ENCODE data around the gene MNS1.
A peak's percentile ranks its signal among the peaks of the same experiment; 100 is the strongest.
"Not testable (repeated sequence)": the region's sequence is repeated elsewhere in the genome, so short reads cannot be mapped to it uniquely, and the experiment has no call there.

MNS1 gene, protein sequence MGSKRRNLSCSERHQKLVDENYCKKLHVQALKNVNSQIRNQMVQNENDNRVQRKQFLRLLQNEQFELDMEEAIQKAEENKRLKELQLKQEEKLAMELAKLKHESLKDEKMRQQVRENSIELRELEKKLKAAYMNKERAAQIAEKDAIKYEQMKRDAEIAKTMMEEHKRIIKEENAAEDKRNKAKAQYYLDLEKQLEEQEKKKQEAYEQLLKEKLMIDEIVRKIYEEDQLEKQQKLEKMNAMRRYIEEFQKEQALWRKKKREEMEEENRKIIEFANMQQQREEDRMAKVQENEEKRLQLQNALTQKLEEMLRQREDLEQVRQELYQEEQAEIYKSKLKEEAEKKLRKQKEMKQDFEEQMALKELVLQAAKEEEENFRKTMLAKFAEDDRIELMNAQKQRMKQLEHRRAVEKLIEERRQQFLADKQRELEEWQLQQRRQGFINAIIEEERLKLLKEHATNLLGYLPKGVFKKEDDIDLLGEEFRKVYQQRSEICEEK

DNA sequence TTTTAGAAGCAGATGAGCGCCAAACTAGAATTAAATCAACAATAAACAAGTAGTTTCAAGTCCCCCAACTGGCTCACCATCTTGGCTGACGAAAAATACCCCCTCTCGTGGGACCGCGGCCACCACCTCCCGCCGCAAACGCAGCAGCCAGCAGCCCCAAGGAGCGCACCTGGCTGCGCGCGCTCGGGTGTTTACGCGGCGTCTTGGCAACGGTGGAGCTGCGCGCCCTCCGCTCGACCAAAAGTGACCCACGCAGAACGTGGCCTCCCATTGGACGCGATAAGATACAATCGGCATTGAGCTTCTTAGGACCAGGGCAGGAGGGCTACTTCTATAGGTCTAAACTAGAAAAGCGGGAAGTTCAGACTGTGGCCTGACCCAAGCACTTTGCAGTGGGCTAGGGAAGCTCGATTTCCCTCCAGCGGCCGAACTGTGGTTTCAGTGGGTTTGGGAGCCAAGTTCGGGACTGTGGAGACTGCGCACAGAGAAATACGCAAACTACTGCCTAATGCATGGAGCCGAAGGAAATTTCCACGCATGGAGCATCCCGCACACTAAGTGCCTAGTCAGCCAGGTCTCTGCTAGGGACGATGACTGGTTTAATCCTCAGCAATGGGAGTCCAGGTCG, at the start of gene MNS1:
Gene MNS1 (minus strand): TSS at position 245 of the 628 bp plus-strand sequence. CDS start 165 bp downstream, at position 80.
- peak; percentile 89 for DNase-seq (ENCODE audit: low spot score)

DNA sequence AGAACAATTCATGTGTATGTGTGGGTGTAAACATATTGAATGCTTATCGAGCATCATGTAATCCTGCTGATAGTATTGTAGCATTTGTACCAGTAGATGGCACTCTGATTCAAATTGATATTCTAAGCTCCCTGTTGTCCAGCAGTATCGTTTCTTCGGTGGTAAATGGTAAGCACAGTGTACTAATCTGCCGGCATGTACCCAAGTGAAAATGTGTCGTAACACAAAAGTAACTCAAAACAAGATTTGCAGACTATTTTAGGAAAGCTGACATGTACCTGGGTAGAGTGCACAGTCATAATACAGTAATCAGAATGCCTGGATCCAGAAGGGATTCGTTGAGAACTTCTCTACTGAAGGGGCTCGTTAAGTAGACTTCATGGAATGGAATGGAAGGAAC, 31.7 kb upstream of the MNS1 start:
- no peak for DNase-seq (ENCODE audit: low spot score)

DNA sequence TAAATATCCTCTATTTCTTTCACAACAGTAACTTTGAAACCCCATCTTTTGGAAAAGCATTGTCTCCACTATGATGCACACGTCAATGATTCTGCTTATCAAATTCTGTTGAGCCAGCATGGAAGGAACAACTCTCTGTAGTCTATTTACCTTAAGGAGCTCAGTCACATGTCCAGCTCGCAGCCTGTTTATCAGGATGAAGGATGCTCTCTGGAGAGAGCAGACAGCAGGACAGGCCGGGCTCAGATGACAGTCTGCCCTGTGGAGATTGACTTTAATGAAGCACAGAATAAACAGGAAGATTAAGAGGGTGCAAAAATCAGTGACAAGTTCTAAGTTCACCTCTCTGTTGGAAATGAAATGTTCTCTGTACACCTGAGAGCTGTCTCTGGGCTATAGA, 30.6 kb upstream of the MNS1 start:
- no peak for DNase-seq (ENCODE audit: low spot score)

DNA sequence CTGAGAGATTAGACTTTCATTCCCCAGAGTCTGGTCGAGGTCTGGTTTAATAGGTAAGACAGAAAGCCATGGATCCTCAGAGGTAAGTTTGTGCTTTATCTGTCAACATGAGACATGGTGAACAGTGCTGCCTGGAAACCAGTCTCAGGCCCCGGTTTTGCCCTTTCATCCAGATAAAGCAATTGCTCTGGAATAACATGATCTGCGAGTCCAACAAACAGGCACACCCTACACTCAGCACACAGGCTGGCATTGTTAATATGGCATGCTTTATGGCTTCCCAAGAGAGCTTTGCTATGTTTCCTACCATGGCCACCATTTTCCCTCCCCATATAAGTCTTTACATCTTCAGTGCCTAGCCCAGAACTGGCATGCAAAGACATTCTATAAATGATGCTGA, 30.1 kb upstream of the MNS1 start:
- DNase-seq (ENCODE audit: low spot score), result no peak

DNA sequence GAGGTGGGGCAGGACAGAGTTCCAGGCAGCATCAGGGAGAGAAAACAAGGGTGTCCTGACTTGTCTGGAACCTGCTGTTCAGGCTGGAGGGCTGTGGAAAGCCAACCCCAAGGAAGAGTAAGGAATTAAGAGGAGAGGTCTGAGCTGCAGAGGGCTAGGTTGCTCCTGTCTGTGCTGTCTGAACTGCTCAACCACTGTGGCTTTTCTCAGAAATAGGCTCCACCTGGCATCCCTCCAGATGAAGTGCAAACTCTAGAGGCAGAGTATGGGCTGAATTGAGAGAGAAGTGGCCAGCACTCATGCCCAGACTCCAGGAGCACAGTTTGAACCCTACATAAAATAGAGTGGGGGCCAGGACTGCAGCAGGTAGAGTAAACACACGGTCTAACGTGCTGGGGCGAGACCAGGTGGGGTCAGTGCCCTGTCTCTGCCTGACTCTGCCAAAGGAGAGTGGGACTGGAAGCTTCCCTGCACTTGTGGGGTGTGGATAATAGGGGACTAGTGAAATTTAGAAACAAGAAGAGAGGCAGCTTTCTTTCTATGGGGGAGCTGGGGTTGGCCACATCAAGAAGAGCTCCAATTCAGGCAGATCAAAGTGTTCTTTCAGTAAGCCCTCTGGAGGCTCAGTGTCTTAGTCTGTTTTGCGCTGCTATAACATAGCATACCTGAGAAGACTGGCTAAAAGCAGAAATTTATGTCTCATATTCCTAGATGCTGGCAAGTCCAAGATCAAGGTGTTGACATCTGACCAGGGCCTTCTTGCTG, 28.0 kb upstream of the MNS1 start:
- no peak for DNase-seq (ENCODE audit: low spot score)

DNA sequence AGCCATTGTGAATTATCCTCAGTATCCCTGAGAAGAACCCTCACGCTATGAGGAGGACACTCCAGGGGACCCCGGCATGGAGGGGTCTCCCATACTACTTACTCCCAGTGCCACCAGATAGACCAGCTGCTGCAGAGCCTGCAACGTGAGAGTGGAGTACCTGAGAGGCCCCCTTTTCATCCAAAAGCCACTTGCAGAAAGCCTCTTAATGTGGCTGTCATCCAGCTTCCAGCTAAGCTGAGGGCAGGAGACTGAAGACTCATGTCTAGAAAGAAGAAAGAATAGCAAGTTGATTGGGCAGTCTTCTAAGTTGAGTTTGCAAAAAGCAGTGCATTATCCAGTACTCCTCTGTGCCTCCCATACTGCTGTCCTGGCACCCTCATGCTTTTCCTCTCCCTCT, 27.3 kb upstream of the MNS1 start:
- no peak for DNase-seq (ENCODE audit: low spot score)

DNA sequence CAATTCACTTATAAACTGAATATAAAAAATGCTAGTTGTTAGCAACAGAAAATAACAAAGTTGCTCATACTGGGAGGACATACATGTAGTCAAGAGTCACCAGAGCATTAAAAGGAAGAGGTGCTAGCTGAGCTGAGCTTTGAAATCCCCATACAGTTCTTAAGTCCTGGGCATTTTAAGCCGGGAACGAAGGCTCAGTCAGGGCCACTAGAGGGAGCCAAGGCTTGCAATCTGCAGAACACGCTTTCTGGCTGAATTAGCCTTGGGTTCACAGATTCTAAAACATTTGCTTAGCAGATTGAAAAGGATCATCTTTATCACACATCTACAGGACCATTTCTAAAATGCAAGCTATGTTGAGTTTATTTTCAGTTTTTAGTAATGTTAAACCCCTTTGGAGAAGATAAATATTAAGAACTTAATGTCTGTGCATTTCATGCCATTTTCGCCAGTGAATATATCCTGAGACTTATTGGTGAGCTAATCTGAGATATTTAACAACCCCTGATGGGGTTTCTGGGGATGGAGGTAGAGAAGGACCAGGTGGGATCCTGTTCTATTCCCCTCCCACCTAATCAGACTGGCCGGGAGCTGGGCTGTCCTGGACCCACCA, 26.3 kb upstream of the MNS1 start:
- DNase-seq (ENCODE audit: low spot score), result peak; percentile 60

DNA sequence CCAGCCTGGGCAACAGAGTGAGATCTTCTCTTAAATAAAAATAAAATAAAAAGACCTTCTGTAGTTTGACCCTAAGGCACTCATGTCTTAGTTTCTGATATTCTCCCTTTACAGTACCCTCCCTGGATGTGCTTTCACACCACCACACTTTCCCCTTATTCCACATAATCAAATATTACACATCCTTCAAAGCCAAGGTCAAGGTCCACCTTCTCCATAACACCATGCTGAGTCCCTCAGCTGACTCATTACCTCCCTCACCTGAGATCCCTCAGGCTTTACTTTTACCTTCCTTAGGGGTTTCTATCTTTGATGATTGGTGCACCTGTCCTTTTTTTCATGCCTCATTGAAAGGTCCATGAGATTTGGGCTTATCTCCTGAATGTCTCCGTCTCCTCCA, 25.5 kb upstream of the MNS1 start:
- DNase-seq (ENCODE audit: low spot score), result no peak

DNA sequence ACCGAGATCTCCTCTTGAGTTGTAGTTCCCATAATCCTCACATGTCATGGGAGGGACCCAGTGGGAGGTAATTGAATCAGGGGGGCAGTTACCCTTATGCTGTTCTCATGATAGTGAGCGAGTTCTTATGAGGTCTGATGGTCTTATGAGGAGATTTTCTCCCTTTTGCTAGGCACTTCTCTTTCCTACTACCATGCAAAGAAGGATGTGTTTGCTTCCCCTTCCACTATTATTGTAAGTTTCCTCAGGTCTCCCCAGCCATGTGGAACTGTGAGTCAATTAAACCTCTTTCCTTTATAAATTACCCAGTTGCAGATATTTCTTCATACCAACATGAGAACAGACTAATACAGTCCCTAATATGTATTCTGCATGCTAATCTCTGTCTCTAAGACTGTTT, 21.3 kb upstream of the MNS1 start:
- DNase-seq (ENCODE audit: low spot score), result not testable (repeated sequence)

DNA sequence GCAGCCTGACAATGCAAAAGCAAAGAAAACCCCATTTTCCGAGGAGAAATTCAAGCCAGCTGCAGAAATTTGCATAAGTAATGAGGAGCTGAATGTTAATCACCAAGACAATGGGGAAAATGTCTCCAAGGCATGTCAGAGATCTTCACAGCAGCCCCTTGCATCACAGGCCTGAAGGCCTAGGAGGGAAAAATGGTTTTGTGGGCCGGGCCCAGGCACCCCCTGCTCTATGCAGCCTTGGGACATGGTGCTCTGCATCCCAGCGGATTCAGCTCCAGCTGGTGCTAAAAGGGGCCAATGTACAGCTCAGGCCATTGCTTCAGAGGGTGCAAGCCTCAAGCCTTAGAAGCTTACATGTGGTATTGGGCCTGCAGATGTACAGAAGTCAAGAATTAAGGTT, 20.5 kb upstream of the MNS1 start:
- DNase-seq (ENCODE audit: low spot score), result not testable (repeated sequence)

DNA sequence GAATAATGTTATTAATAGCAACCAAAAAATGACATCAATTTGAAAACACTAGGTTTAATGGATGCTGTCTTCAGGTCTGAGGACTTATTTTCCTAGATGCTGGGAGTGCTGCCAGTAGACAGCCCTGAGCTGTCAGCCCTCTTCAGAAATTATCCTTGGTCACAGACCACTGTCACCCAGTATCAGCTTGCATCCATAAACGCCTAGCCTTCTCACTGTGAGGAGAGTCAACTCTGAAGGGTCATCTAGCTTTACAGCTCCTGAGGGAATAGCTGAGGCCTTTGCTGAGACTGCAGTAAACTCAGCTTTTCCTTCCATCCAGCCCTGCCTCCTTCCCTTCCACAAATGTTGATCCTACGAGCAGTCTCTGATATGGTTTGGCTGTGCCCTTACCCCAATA, 19.4 kb upstream of the MNS1 start:
- no peak for DNase-seq (ENCODE audit: low spot score)

DNA sequence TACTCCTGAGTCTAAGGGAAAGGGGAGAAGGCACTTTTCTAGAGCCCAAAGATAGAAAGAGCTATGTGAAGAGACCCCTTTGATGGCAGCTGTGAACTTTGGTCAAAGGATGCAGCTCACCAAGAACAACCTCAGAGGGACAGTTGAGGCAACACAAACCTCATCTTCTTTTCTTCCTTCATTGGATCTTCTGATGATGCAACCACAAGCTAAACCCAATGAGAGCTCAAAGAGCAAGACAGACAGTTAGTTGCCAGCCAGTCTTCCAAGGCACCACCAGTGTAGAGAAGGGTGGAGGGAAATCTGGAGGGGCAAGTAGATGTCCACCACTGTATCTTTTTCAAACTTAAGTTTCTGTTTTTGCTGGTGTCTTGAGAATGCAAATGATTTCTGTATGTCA, 10.4 kb upstream of the MNS1 start:
- no peak for DNase-seq (ENCODE audit: low spot score)

DNA sequence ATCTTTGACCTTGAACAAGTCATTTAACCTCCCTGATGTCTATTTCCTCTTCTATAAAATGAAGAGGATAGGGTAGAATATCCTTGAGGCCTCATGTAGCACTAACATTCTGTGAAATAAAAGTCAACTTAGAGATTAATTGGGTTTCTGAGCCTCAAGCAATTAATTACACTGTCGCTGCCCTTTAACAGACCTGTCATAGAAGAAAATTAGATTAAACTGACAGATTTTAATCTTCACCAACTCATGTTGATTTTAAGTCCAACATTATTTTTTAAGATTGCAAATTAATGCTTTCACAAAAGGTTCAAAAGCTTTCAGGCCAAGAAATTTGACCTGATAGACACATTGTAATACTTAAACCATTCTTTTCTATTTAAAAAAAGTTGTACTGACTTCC, 8.1 kb upstream of the MNS1 start:
- no peak for DNase-seq (ENCODE audit: low spot score)

DNA sequence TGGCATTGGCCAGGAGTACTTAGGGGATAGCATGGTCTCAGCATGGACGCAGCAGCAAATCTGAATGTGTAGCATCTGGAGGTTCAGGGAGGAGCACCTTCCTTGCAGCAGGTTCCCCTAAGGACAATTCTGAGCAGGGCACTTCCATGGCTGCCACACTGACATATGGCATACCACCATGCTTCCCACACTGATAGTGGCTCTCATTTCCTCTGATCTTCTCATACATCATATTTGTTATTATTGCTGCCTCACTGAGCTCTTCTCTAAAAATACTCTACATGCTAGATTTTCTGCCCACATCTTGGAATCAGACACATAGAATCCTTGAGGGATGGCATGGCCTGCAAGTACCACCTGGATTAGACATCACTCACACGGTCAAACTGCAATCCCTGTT, 7.3 kb upstream of the MNS1 start:
- DNase-seq (ENCODE audit: low spot score), result no peak

DNA sequence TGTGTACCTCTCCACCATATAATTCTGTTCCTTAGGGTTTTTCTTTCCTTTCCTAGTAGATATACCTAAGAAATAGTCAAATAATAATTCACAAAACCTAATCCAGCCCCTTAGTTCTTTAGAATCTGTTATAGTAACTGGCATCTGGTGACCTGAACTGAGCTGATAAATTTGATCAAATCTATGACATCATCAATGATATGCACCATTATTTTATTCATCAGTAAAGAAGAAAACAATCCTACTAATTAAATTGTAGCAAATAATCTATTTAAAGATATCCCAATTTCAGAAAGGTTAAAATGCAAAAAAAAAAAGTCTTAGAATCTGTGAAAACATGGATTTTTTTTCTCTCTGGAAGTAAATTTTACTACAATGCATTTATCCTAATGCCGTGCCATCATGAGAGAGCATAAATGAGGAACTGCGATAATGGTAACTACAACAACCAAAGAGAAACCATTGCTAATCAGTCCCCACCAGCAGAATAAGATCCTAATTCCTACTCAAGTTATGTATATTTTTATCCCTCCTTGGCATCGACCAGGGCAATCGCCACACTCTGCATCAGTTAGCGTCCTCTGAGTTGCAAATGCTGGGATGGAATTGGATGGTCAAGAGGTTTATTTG, 6.6 kb upstream of the MNS1 start:
- DNase-seq (ENCODE audit: low spot score), result no peak

DNA sequence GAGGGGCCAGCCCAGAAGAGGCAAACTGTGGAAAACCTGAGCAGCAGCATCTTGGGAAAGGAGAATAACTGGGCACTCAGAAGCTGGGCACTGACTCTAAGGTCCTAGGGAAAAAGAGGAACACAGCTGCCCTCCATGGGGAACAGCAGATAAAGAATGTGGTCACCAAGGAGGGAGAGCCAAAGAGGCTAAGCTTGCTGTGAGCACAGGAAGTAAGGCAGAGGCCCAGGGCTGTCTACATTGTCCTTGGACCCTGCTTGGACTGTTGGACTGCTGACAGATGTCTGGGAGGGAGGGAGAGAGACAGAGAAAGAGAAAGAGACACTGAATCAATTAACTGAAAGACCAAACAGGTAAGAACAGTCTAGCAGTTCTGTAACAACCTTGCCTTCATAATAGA, 4.5 kb upstream of the MNS1 start:
- no peak for DNase-seq (ENCODE audit: low spot score)

DNA sequence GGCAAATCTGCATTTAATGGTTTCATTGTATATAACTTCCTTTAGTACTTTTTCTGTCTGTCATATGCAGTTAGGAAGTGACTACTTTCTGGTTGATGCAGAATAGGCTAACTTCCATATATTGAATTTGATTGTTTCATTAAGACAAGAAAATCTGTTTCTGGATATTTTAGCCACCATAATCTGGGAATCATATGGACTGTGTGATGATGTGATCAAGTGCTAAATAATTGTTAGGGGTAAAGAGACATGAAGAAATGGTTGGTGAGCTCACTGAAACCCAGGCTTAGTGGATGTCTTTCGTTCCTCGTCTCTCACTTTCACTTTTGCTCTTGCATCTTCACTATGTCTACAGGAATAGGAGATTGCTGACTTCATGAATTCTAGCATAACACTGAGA, 3.5 kb upstream of the MNS1 start:
- no peak for DNase-seq (ENCODE audit: low spot score)

DNA sequence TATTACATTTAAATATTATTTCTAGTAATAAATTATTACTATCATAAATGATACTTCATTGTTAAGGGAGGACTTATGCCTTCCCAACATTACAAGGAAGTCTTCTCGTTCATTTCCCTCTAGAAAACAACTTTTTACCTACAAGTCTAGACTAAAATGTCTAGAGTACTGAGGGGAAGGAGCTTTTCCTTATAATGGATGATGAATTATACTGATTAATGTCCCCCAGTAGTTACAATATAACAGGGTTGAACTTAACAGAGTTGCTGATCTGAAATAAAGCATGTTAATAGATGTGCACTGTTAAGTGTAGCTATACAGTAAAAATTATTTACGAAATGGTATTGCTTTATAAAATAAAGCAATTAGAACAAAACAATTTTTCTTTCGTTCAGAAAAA, 2.7 kb upstream of the MNS1 start:
- no peak for DNase-seq (ENCODE audit: low spot score)

DNA sequence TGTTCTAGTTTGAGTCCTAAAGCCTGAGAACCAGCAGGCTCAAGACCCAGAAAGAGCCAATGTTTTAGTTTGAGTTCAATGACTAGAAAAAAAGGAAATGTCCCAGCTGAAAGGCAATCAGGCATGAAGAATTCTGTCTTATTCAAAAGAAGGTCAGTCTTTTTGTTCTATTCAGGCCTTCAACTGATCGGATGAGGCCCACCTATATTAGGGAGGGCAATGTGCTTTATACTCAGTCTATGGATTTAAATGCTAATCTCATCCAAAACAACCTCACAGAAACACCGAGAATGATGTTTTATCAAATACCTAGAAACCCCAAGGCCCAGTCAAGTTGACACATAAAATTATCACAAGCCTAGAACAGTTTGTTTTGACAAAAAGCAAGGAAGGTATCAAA, 4.0 kb downstream of the MNS1 start:
- no peak for DNase-seq (ENCODE audit: low spot score)

DNA sequence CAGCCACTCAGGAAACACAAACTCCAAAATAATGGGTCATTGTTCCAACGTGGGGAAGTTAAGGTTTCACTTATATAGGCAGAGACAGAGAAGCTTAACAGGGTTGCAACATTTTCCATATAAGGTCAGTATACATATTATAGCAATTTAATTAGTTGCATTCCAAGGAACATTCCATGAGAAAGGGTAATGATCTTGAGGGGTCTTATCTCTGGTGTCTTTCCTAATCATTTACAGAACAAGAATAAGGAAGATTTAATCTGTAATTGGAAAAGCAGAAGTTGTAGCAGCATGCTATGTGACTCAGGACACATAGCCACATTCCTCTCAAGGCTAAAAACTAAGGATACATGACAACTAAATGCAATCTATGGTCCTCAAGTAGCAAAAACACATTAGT, 4.9 kb downstream of the MNS1 start:
- DNase-seq (ENCODE audit: low spot score), result no peak

DNA sequence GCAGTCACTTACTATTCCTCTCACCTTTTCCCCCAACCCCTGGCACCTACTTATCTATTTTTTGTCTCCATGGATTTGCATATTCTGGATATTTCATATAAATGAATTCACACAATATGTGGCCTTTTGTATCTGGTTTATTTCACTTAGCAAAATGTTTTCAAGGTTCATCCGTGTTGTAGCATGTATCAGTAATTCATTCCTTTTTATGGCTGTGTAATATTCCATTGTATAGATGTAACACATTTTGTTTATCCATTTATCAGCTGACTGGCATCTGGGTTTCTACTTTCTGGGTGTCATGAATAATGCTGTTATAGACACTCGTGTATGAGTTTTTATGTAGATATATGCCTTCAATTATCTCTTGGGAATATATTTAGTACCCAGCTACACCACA, 5.8 kb downstream of the MNS1 start:
- no peak for DNase-seq (ENCODE audit: low spot score)

DNA sequence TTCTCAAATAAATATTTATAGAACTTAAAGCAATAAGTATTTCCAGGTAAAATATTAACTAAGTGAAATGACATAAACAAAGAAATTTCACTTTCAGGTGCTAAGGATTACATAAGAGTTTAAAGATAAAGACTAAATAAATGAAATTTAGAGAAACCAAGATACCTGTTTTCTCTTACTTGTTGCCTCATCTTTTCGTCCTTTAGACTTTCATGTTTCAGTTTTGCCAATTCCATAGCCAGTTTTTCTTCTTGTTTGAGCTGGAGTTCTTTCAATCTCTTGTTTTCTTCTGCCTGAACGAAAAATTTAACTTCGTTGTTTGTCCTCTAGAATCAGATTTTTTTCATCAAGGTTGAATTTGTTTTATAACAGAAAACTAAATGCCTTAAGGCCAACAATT, 8.7 kb downstream of the MNS1 start:
- no peak for DNase-seq (ENCODE audit: low spot score)

Measured in ecto neural progenitor cell (in vitro differentiated cells).